Activated naive CD4-positive, alpha-beta T cell treated with anti-CD3 and anti-CD28 coated beads, Interleukin-2, amount 10 ng/mL, durations not matched to agents 7 days and 5 days (primary cell): ENCODE results near the gene HPRT1.

ENCODE experiments used
- CTCF ChIA-PET: fragments of 350-600 bp; sonication (Branson Sonifier 250); formaldehyde crosslinking; loops from one replicate; lab custom pipeline; 2021; ENCODE audit warnings: antibody characterized with exemption; lab: Charles Lee
- DNase-seq: peaks from one replicate; pipeline ENCODE4 v3.0.0-alpha.2; 2020
- H3K27ac Mint-ChIP-seq: one replicate; pipeline ENCODE4 v1.8.0; 2021; ENCODE audit warnings: mild to moderate bottlenecking, moderate library complexity, mixed read lengths
- H3K27me3 Mint-ChIP-seq: one replicate; pipeline ENCODE4 v1.8.0; 2021; ENCODE audit warnings: mild to moderate bottlenecking, mixed read lengths
- H3K36me3 Mint-ChIP-seq: one replicate; pipeline ENCODE4 v1.8.0; 2021; ENCODE audit warnings: mixed read lengths
- H3K4me1 Mint-ChIP-seq: one replicate; pipeline ENCODE4 v1.8.0; 2021; ENCODE audit warnings: mixed read lengths
- H3K4me3 Mint-ChIP-seq: one replicate; pipeline ENCODE4 v1.8.0; 2021; ENCODE audit warnings: mild to moderate bottlenecking, moderate library complexity, mixed read lengths
- H3K9me3 Mint-ChIP-seq: one replicate; pipeline ENCODE4 v1.8.0; 2021; ENCODE audit warnings: mixed read lengths

The HPRT1 gene

GRCh38 chrX:134502686-134503085 lies 42.7 kb downstream of the HPRT1 start:
- Mint-ChIP-seq H3K27ac (no peak overlapping the region), H3K36me3 (peaks cover 14% of the 10 kb centered on the region), H3K4me3 (no peak overlapping the region), H3K9me3 (no peaks in the 10 kb centered on the region), H3K27me3 (no peaks in the 10 kb centered on the region), H3K4me1 (no peaks in the 10 kb centered on the region)
- no peak for DNase-seq
- CTCF ChIA-PET = interaction anchor here (1.3 kb wide), 1 partner anchor 261 kb away, joined by 3 read pairs; no protein-coding TSS in a partner anchor

- Mint-ChIP-seq H3K4me1 (no peaks in the 10 kb centered on the region), H3K36me3 (peaks cover 6% of the 10 kb centered on the region), H3K4me3 (no peak overlapping the region), H3K9me3 (no peaks in the 10 kb centered on the region), H3K27me3 (no peaks in the 10 kb centered on the region), H3K27ac (no peak overlapping the region)
- DNase-seq = no peak
- CTCF ChIA-PET = interaction anchor here (0.6 kb wide), 1 partner anchor 575 kb away, joined by 3 read pairs; no protein-coding TSS in a partner anchor
Observed at GRCh38 chrX:134512566-134512965, 52.6 kb downstream of the HPRT1 start.

- DNase-seq = no peak
- no peaks in the 10 kb centered on the region for H3K27me3 Mint-ChIP-seq
- H3K4me1 Mint-ChIP-seq = no peaks in the 10 kb centered on the region
- H3K9me3 Mint-ChIP-seq = no peaks in the 10 kb centered on the region
- CTCF ChIA-PET = no interaction called here
- H3K27ac Mint-ChIP-seq = no peak overlapping the region
- H3K36me3 Mint-ChIP-seq = peaks cover 6% of the 10 kb centered on the region
- no peak overlapping the region for H3K4me3 Mint-ChIP-seq
Observed at GRCh38 chrX:134513091-134513490, 53.1 kb downstream of the HPRT1 start.

GRCh38 chrX:134520860-134521390 lies 61.0 kb downstream of the HPRT1 start:
- no peaks in the 10 kb centered on the region for H3K9me3 Mint-ChIP-seq
- H3K4me1 Mint-ChIP-seq = peaks cover 6% of the 10 kb centered on the region
- peak; percentile 25 for DNase-seq
- H3K27me3 Mint-ChIP-seq = no peaks in the 10 kb centered on the region
- no peaks in the 10 kb centered on the region for H3K36me3 Mint-ChIP-seq
- H3K27ac Mint-ChIP-seq = no peak overlapping the region
- H3K4me3 Mint-ChIP-seq = no peak overlapping the region
- CTCF ChIA-PET = interaction anchor here (0.9 to 1.8 kb wide), 4 partner anchors 210 to 262 kb away, joined by 3 to 16 read pairs (median 5); no protein-coding TSS in a partner anchor

- Mint-ChIP-seq H3K9me3 (no peaks in the 10 kb centered on the region), H3K27me3 (no peaks in the 10 kb centered on the region), H3K4me3 (no peak overlapping the region), H3K27ac (no peak overlapping the region), H3K36me3 (no peaks in the 10 kb centered on the region), H3K4me1 (peaks cover 8% of the 10 kb centered on the region)
- CTCF ChIA-PET = no interaction called here
- no peak for DNase-seq
Observed at GRCh38 chrX:134524181-134524580, 64.2 kb downstream of the HPRT1 start.

- no peak overlapping the region for H3K27ac Mint-ChIP-seq
Observed at GRCh38 chrX:134525086-134525792, 65.3 kb downstream of the HPRT1 start.

GRCh38 chrX:134526399-134526798 lies 66.4 kb downstream of the HPRT1 start:
- H3K4me3 Mint-ChIP-seq = no peak overlapping the region
- H3K27ac Mint-ChIP-seq = no peak overlapping the region
- no peak for DNase-seq
- H3K4me1 Mint-ChIP-seq = peaks cover 8% of the 10 kb centered on the region
- CTCF ChIA-PET = no interaction called here
- H3K9me3 Mint-ChIP-seq = no peaks in the 10 kb centered on the region
- no peaks in the 10 kb centered on the region for H3K36me3 Mint-ChIP-seq
- H3K27me3 Mint-ChIP-seq = no peaks in the 10 kb centered on the region

More at GRCh38 chrX:134525086-134525792, 65.3 kb downstream of the HPRT1 start:
- no peaks in the 10 kb centered on the region for H3K9me3 Mint-ChIP-seq
- H3K4me3 Mint-ChIP-seq = no peak overlapping the region
- CTCF ChIA-PET = no interaction called here
- no peak for DNase-seq
- no peaks in the 10 kb centered on the region for H3K27me3 Mint-ChIP-seq
- H3K4me1 Mint-ChIP-seq = peaks cover 8% of the 10 kb centered on the region
- no peaks in the 10 kb centered on the region for H3K36me3 Mint-ChIP-seq

GRCh38 chrX:134528960-134529359 lies 69.0 kb downstream of the HPRT1 start:
- Mint-ChIP-seq H3K4me3 (no peak overlapping the region), H3K27me3 (no peaks in the 10 kb centered on the region), H3K4me1 (peaks cover 2% of the 10 kb centered on the region), H3K36me3 (no peaks in the 10 kb centered on the region), H3K9me3 (no peaks in the 10 kb centered on the region), H3K27ac (no peak overlapping the region)
- CTCF ChIA-PET = no interaction called here
- no peak for DNase-seq

GRCh38 chrX:134529481-134529880 lies 69.5 kb downstream of the HPRT1 start:
- CTCF ChIA-PET = no interaction called here
- no peaks in the 10 kb centered on the region for H3K36me3 Mint-ChIP-seq
- no peak overlapping the region for H3K4me3 Mint-ChIP-seq
- no peak for DNase-seq
- no peaks in the 10 kb centered on the region for H3K9me3 Mint-ChIP-seq
- peaks cover 2% of the 10 kb centered on the region for H3K4me1 Mint-ChIP-seq
- H3K27me3 Mint-ChIP-seq = no peaks in the 10 kb centered on the region
- H3K27ac Mint-ChIP-seq = no peak overlapping the region

GRCh38 chrX:134530845-134531244 lies 70.9 kb downstream of the HPRT1 start:
- H3K27me3 Mint-ChIP-seq = peaks cover 3% of the 10 kb centered on the region
- CTCF ChIA-PET = no interaction called here
- H3K9me3 Mint-ChIP-seq = no peaks in the 10 kb centered on the region

GRCh38 chrX:134533352-134533751 lies 73.4 kb downstream of the HPRT1 start:
- CTCF ChIA-PET = no interaction called here
- H3K4me1 Mint-ChIP-seq = peaks cover 2% of the 10 kb centered on the region
- H3K9me3 Mint-ChIP-seq = no peaks in the 10 kb centered on the region
- no peak for DNase-seq
- H3K36me3 Mint-ChIP-seq = no peaks in the 10 kb centered on the region
- H3K27me3 Mint-ChIP-seq = peaks cover 3% of the 10 kb centered on the region
- no peak overlapping the region for H3K27ac Mint-ChIP-seq
- H3K4me3 Mint-ChIP-seq = no peak overlapping the region

More at GRCh38 chrX:134530845-134531244, 70.9 kb downstream of the HPRT1 start:
- Mint-ChIP-seq H3K4me3 (no peak overlapping the region), H3K36me3 (no peaks in the 10 kb centered on the region), H3K27ac (no peak overlapping the region), H3K4me1 (peaks cover 2% of the 10 kb centered on the region)
- DNase-seq = no peak

- Mint-ChIP-seq H3K27me3 (peaks cover 3% of the 10 kb centered on the region), H3K9me3 (no peaks in the 10 kb centered on the region), H3K4me3 (no peak overlapping the region), H3K36me3 (no peaks in the 10 kb centered on the region), H3K4me1 (peaks cover 2% of the 10 kb centered on the region), H3K27ac (no peak overlapping the region)
- CTCF ChIA-PET = no interaction called here
- DNase-seq = no peak
Observed at GRCh38 chrX:134533952-134534351, 74.0 kb downstream of the HPRT1 start.

- peaks cover 4% of the 10 kb centered on the region for H3K4me1 Mint-ChIP-seq
- no peak for DNase-seq
- no peaks in the 10 kb centered on the region for H3K36me3 Mint-ChIP-seq
- peaks cover 6% of the 10 kb centered on the region for H3K27me3 Mint-ChIP-seq
- no peak overlapping the region for H3K4me3 Mint-ChIP-seq
- CTCF ChIA-PET = no interaction called here
- no peak overlapping the region for H3K27ac Mint-ChIP-seq
- no peaks in the 10 kb centered on the region for H3K9me3 Mint-ChIP-seq
Observed at GRCh38 chrX:134537179-134537955, 77.4 kb downstream of the HPRT1 start.

- CTCF ChIA-PET = no interaction called here
- no peak overlapping the region for H3K4me3 Mint-ChIP-seq
Observed at GRCh38 chrX:134538316-134538715, 78.4 kb downstream of the HPRT1 start.

More at GRCh38 chrX:134538316-134538715, 78.4 kb downstream of the HPRT1 start:
- no peak overlapping the region for H3K27ac Mint-ChIP-seq
- H3K36me3 Mint-ChIP-seq = no peaks in the 10 kb centered on the region
- no peaks in the 10 kb centered on the region for H3K9me3 Mint-ChIP-seq
- H3K4me1 Mint-ChIP-seq = peaks cover 12% of the 10 kb centered on the region
- no peak for DNase-seq
- H3K27me3 Mint-ChIP-seq = peaks cover 10% of the 10 kb centered on the region
